HL-60 (cell line): Measurements from ENCODE around the gene SEC23A.
"Not testable (repeated sequence)": the region's sequence is repeated elsewhere in the genome, so short reads cannot be mapped to it uniquely, and the experiment has no call there.

Source experiments
- DNase-seq, 2 experiments: peaks; one replicate each; pipeline ENCODE4 v3.0.0-alpha.2; 2010 to 2020; ENCODE audit warnings: low read depth in 1 of 2, low spot score in 1 of 2
- H3K27ac ChIP-seq: fragments of 250-450 bp; sonication (Bioruptor Pico); replicated peaks from 2 replicates; pipeline ENCODE4 v1.5.1; 2020; ENCODE audit warnings: mild to moderate bottlenecking, moderate library complexity
- H3K27me3 ChIP-seq: fragments of 250-450 bp; sonication (Bioruptor Pico); 2 replicates; pipeline ENCODE4 v1.5.1; 2021; ENCODE audit warnings: mild to moderate bottlenecking, moderate library complexity; ENCODE audit not compliant: insufficient read depth, poor library complexity, severe bottlenecking
- H3K4me3 ChIP-seq: replicated peaks from 2 replicates; pipeline ENCODE4 v1.5.1; 2011; ENCODE audit warnings: mild to moderate bottlenecking, control low read depth, low read length; ENCODE audit not compliant: insufficient read depth
- GABPA ChIP-seq: IDR thresholded peaks from 2 replicates; pipeline ENCODE4 v1.6.1; 2012; ENCODE audit warnings: low read depth
- POLR2AphosphoS5 ChIP-seq: IDR thresholded peaks from 2 replicates; pipeline ENCODE4 v1.6.1; 2012; ENCODE audit warnings: low read depth
- SPI1 ChIP-seq: IDR thresholded peaks from 2 replicates; pipeline ENCODE4 v1.6.1; 2012; ENCODE audit warnings: low read depth, mild to moderate bottlenecking, borderline replicate concordance
- TF ChIP-seq, protein P1 (sequence below): IDR thresholded peaks from 2 replicates; pipeline ENCODE4 v1.6.1; 2012; ENCODE audit warnings: low read depth; ENCODE audit not compliant: insufficient replicate concordance
- TF ChIP-seq, protein P2 (sequence below): IDR thresholded peaks from one replicate; pipeline ENCODE4 v1.5.1; 2011; ENCODE audit warnings: low read length, control low read depth, inconsistent platforms; ENCODE audit not compliant: insufficient read depth

Gene SEC23A

DNA sequence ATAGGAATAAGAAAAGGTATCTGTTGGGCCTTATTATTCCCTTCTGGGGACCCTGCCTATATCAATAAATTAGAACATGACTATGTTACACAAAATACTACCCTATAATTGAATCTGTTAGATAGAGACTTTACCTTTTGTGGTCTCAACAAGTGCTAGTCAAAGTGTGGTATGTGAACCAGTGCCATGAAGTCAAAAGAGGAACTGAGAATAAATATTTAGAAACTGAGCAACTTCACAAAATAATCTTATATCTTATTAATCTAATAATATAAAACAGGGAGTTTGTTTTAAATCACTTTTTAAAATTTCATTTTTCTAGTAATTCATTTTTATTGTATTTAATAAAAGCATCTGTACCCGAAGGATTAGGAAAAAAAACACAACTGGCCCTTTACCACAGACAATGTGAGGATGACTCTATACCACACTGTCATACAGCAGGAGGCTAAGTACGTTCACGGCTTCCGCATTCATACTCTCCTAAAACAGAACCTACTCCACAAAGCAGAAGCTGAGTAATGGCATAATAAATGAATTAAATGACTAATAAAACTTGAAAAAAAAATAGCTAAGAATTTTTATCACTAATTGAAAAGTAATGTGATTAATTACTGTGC is 42.1 kb downstream of the SEC23A start:
- no peak for DNase-seq
- TF ChIP-seq, protein P1, sequence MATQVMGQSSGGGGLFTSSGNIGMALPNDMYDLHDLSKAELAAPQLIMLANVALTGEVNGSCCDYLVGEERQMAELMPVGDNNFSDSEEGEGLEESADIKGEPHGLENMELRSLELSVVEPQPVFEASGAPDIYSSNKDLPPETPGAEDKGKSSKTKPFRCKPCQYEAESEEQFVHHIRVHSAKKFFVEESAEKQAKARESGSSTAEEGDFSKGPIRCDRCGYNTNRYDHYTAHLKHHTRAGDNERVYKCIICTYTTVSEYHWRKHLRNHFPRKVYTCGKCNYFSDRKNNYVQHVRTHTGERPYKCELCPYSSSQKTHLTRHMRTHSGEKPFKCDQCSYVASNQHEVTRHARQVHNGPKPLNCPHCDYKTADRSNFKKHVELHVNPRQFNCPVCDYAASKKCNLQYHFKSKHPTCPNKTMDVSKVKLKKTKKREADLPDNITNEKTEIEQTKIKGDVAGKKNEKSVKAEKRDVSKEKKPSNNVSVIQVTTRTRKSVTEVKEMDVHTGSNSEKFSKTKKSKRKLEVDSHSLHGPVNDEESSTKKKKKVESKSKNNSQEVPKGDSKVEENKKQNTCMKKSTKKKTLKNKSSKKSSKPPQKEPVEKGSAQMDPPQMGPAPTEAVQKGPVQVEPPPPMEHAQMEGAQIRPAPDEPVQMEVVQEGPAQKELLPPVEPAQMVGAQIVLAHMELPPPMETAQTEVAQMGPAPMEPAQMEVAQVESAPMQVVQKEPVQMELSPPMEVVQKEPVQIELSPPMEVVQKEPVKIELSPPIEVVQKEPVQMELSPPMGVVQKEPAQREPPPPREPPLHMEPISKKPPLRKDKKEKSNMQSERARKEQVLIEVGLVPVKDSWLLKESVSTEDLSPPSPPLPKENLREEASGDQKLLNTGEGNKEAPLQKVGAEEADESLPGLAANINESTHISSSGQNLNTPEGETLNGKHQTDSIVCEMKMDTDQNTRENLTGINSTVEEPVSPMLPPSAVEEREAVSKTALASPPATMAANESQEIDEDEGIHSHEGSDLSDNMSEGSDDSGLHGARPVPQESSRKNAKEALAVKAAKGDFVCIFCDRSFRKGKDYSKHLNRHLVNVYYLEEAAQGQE, result no peak
- 0 out of 2 replicates have a peak, but pooled peaks have one; percentile 25 for TF ChIP-seq SPI1
- H3K27me3 ChIP-seq, result no peaks in the 10 kb centered on the region
- no peak overlapping the region for H3K27ac ChIP-seq
- H3K4me3 ChIP-seq, result no peak overlapping the region

DNA sequence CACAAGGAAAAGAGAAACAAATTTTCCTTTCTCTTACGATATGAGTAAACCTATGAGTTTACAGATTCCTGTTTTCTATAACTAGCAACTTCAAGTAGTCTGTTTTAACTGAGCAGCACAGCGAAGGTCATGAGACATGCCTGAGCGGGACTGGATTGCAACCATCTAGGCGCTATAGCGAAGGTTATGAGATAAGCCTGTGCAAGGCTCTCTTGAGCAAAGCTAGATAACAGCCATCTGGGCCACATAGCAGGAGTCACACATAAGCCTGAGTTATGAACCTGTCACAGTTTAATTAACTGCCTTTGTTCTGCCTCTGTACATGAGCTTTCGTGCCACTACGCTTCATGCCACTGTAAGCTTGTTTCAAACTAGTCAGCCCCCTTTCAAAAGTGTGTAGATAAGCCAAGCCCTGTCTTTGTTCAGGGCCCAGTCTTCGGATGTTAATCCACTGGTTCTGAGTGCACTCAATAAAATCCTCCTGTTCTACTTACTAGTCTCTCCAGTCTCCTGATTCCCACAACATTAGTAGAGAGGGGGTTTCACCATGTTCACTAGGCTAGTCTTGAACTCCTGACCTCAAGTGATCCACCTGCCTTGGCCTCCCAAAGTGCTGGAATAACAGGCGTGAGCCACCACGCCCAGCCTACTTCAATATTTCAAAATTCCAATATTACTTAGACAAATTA is 47.1 kb downstream of the SEC23A start:
- H3K27me3 ChIP-seq, result no peaks in the 10 kb centered on the region
- no peak overlapping the region for H3K4me3 ChIP-seq
- H3K27ac ChIP-seq, result no peak overlapping the region
- peak in 1 of 2 experiments; percentile 1 for DNase-seq
- TF ChIP-seq GABPA, result no peak
- TF ChIP-seq, protein P1, result no peak
- TF ChIP-seq SPI1, result no peak
- TF ChIP-seq, protein P2, sequence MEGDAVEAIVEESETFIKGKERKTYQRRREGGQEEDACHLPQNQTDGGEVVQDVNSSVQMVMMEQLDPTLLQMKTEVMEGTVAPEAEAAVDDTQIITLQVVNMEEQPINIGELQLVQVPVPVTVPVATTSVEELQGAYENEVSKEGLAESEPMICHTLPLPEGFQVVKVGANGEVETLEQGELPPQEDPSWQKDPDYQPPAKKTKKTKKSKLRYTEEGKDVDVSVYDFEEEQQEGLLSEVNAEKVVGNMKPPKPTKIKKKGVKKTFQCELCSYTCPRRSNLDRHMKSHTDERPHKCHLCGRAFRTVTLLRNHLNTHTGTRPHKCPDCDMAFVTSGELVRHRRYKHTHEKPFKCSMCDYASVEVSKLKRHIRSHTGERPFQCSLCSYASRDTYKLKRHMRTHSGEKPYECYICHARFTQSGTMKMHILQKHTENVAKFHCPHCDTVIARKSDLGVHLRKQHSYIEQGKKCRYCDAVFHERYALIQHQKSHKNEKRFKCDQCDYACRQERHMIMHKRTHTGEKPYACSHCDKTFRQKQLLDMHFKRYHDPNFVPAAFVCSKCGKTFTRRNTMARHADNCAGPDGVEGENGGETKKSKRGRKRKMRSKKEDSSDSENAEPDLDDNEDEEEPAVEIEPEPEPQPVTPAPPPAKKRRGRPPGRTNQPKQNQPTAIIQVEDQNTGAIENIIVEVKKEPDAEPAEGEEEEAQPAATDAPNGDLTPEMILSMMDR, result no peak
- no peak for TF ChIP-seq POLR2AphosphoS5

DNA sequence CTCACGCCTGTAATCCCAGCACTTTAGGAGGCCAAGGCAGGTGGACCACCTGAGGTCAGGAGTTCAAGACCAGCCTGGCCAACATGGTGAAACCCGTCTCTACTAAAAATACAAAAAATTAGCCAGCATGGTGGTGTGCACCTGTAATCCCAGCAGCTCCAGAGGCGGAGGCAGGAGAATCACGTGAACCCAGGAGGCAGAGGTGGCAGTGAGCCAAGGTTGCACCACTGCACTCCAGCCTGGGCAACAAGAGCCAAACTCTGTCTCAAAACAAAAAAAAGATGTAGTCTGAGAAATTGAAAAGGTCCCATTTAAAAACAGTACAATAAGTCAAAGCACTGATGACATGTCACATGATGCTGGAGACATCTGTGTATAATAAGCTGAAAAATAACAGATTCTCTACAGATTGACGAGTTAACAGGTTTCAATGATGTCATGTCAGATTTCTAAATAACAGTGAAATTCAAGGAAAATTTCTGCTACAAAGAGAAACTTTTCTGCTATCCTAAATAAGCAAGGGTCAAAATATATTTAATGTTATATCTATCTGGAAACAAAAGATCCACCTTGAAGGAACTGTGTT is 50.1 kb downstream of the SEC23A start:
- H3K4me3 ChIP-seq, H3K27ac ChIP-seq, H3K27me3 ChIP-seq, DNase-seq: not testable (repeated sequence)

DNA sequence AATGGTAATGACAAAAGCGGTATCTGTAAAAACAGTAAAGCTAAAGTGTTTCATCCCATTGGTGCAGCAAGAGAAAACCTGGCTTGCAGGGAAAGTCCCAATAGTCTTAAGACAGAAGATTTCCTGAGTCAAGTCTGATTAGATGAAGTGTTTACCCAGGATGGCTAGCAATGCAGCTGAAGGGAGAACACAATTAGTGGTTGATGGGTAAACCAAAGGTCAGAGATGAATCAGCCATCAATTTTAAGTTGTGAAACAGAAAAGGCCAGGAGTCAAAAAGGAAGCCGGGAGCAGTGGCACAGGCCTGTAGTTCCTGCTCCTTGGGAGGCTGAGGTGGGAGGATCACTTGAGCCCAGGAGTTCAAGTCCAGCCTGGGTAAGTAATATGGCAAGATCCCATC is 52.6 kb downstream of the SEC23A start:
- Histone ChIP-seq H3K27ac (no peak overlapping the region), H3K4me3 (no peak overlapping the region), H3K27me3 (no peaks in the 10 kb centered on the region)
- DNase-seq, result peak in 1 of 2 experiments; percentile 23
- TF ChIP-seq, protein P1, result no peak
- TF ChIP-seq SPI1 (no peak), GABPA (no peak), POLR2AphosphoS5 (no peak)
- TF ChIP-seq, protein P2, result no peak

DNA sequence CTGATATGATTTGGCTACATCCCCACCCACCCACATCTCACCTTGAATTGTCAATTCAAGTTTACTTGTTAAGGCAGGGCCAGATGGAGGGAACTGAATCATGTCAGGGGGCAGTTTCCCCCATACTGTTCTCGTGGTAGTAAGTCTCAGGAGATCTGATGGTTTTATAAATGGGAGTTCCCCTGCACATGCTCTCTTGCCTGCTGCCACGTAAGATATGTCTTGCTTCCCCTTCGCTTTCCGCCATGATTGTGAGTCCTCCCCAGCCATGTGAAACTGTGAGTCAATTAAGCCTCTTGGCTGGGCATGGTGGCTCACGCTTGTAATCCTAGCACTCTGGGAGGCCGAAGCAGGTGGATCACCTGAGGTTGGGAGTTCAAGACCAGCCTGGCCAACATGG is 57.1 kb downstream of the SEC23A start:
- H3K4me3 ChIP-seq, H3K27ac ChIP-seq, DNase-seq, H3K27me3 ChIP-seq: not testable (repeated sequence)
